HepG2 (cell line): ENCODE measurements around the gene ZBTB7C. TPM values are rescaled to one million over a fixed set of nuclear protein-coding genes. Genes with fewer than 3 reads are reported as not detected.

Experiments
- ATAC-seq: fragments of 200-7000 bp; cut with Tn5 transposase; 3 replicates; pipeline ENCODE4 v1.9.1; 2020; ENCODE audit warnings: mild to moderate bottlenecking, moderate library complexity
- BruUV-seq: library from RNA; stranded (reverse); fragments of 400-500 nt; replicated peaks from 2 replicates; lab custom pipeline; 2021; lab: Mats Ljungman, UMichigan
- CTCF ChIA-PET: fragments of 300-600 bp; formaldehyde crosslinking; extraction: SDS; loops from one replicate; lab custom pipeline; 2021; ENCODE audit warnings: low total read pairs, inconsistent platforms, low intra/inter-chr PET ratio; lab: Yijun Ruan, JAX
- POLR2A ChIA-PET: fragments of 350-600 bp; sonication (Branson Sonifier 250); formaldehyde crosslinking; loops from one replicate; lab custom pipeline; 2020; ENCODE audit warnings: antibody characterized with exemption, inconsistent platforms; lab: Yijun Ruan, JAX
- DNase-seq: peaks from one replicate; pipeline ENCODE4 v3.0.0-alpha.2; 2015; ENCODE audit warnings: low spot score
- FAIRE-seq: peaks from 3 replicates; lab custom pipeline; 2011; peaks lifted over from hg19 to GRCh38; lab: Jason Lieb, UNC
- H2AFZ ChIP-seq: one replicate; pipeline ENCODE4 v1.6.1; 2011; ENCODE audit warnings: low read length, inconsistent platforms
- H3K27ac ChIP-seq: fragments of 300-600 bp; 3 replicates; pipeline ENCODE4 v1.8.0; 2011; ENCODE audit warnings: mixed run types, mild to moderate bottlenecking, mixed read lengths, low read length, inconsistent platforms; ENCODE audit not compliant: insufficient read depth; ENCODE audit errors: extremely low read length
- H3K27me3 ChIP-seq, 2 experiments: fragments of 200-600 bp in 1 of 2; 2 replicates in 1 of 2; 3 replicates in 1 of 2; pipeline versions ENCODE4 v1.6.0 to v1.8.0; 2011; ENCODE audit warnings: low read length in 2 of 2, mild to moderate bottlenecking in 2 of 2, moderate library complexity in 2 of 2, inconsistent platforms in 1 of 2; ENCODE audit not compliant: insufficient read depth in 2 of 2, control insufficient read depth in 1 of 2
- H3K36me3 ChIP-seq, 2 experiments: fragments of 200-600 bp in 1 of 2; replicated peaks in 1 of 2; 2 replicates in 1 of 2; 3 replicates in 1 of 2; pipeline versions ENCODE4 v1.5.1 to v1.8.0; 2011; ENCODE audit warnings: low read length in 2 of 2, inconsistent platforms in 1 of 2; ENCODE audit not compliant: insufficient read depth in 2 of 2, control insufficient read depth in 1 of 2
- H3K4me1 ChIP-seq: 2 replicates; pipeline ENCODE4 v1.5.1; 2012; ENCODE audit warnings: low read length, inconsistent platforms; ENCODE audit not compliant: insufficient read depth
- H3K4me2 ChIP-seq: 2 replicates; pipeline ENCODE4 v1.6.0; 2011; ENCODE audit warnings: low read depth, low read length, inconsistent platforms
- H3K4me3 ChIP-seq, 3 experiments: fragments of 200-600 bp in 1 of 3; sonication (generic), shearing (Covaris generic) in 1 of 3; replicated peaks in 1 of 3; 2 replicates each; pipeline ENCODE4 v1.5.1; 2011 to 2016; ENCODE audit warnings: low read length in 3 of 3, inconsistent platforms in 2 of 3, low read depth in 2 of 3, mild to moderate bottlenecking in 2 of 3, control low read depth in 1 of 3, mixed read lengths in 1 of 3; ENCODE audit not compliant: insufficient read depth in 1 of 3
- H3K79me2 ChIP-seq: one replicate; pipeline ENCODE4 v1.6.1; 2011; ENCODE audit warnings: low read length, inconsistent platforms; ENCODE audit not compliant: insufficient read depth
- H3K9ac ChIP-seq: 2 replicates; pipeline ENCODE4 v1.6.0; 2011; ENCODE audit warnings: mild to moderate bottlenecking, low read depth, low read length, inconsistent platforms; ENCODE audit not compliant: insufficient read depth
- H3K9me3 ChIP-seq: 2 replicates; pipeline ENCODE4 v1.5.1; 2012; ENCODE audit warnings: mild to moderate bottlenecking, low read length
- H4K20me1 ChIP-seq: 2 replicates; pipeline ENCODE4 v1.6.0; 2011; ENCODE audit warnings: inconsistent platforms, mild to moderate bottlenecking, low read length, moderate library complexity; ENCODE audit not compliant: insufficient read depth
- ATF4 ChIP-seq, 2 experiments: fragments of 450-650 bp in 1 of 2; sonication (generic) in 1 of 2; formaldehyde crosslinking; IDR thresholded peaks; 2 replicates each; pipeline versions ENCODE4 v1.5.0 to v1.8.0; 2020 to 2022; ENCODE audit warnings: mild to moderate bottlenecking in 1 of 2, missing genetic modification reagents in 1 of 2
- ATF5 ChIP-seq: sonication (generic); formaldehyde crosslinking; IDR thresholded peaks from 2 replicates; pipeline ENCODE4 v1.4.0; 2020; ENCODE audit warnings: mild to moderate bottlenecking, low read depth, missing genetic modification reagents
- CBFB ChIP-seq: sonication (generic); formaldehyde crosslinking; IDR thresholded peaks from 2 replicates; pipeline ENCODE4 v1.4.0; 2020; ENCODE audit warnings: missing genetic modification reagents
- CCDC6 ChIP-seq: sonication (generic); formaldehyde crosslinking; IDR thresholded peaks from 2 replicates; pipeline ENCODE4 v1.8.1; 2022; ENCODE audit warnings: mild to moderate bottlenecking, missing genetic modification reagents, moderate library complexity
- LCORL ChIP-seq, 2 experiments: fragments of 450-650 bp in 1 of 2; sonication (generic) in 1 of 2; formaldehyde crosslinking in 1 of 2; IDR thresholded peaks; 2 replicates each; pipeline versions ENCODE4 v1.5.0 to v1.6.1; 2017 to 2020; ENCODE audit warnings: antibody characterized with exemption in 1 of 2, missing genetic modification reagents in 1 of 2
- RFXAP ChIP-seq: sonication (generic); formaldehyde crosslinking; IDR thresholded peaks from 2 replicates; pipeline ENCODE4 v1.4.0; 2020; ENCODE audit warnings: missing genetic modification reagents, borderline replicate concordance
- SMC3 ChIP-seq: IDR thresholded peaks from 2 replicates; pipeline ENCODE4 v1.6.1; 2011; ENCODE audit warnings: low read length, improper control_type of control experiment
- U2AF2 ChIP-seq: fragments of 200-400 bp; formaldehyde crosslinking; IDR thresholded peaks from 2 replicates; pipeline ENCODE4 v1.6.1; 2017; ENCODE audit warnings: low read depth, mild to moderate bottlenecking, low read length
- ZNF570 ChIP-seq: sonication (generic); formaldehyde crosslinking; IDR thresholded peaks from 2 replicates; pipeline ENCODE4 v1.4.0; 2020; ENCODE audit warnings: mild to moderate bottlenecking, missing genetic modification reagents, borderline replicate concordance
- ZNF577 ChIP-seq: sonication (generic); formaldehyde crosslinking; IDR thresholded peaks from 2 replicates; pipeline ENCODE4 v1.4.0; 2020; ENCODE audit warnings: mild to moderate bottlenecking, low read depth, missing genetic modification reagents, borderline replicate concordance
- ZNF607 ChIP-seq: sonication (generic); formaldehyde crosslinking; IDR thresholded peaks from 2 replicates; pipeline ENCODE4 v1.5.1; 2020; ENCODE audit warnings: missing genetic modification reagents, mild to moderate bottlenecking, borderline replicate concordance
- ZNF792 ChIP-seq: IDR thresholded peaks from 2 replicates; pipeline ENCODE4 v1.6.1; 2016
- WGBS: methylation state at CpG from one replicate; pipeline ENCODE4 v1.1.6; 2017; ENCODE audit warnings: low lambda C conversion rate; 5-methylcytosine and 5-hydroxymethylcytosine counted together
- in situ Hi-C: cut with HindIII; loops from 2 replicates; pipeline ENCODE4 v1.10.0; 2017; ENCODE audit warnings: low pct_unique_long_range_greater_than_20kb; ENCODE audit not compliant: extremely low pct_ligation_motif_present
- intact Hi-C: fragments of 100-400 bp; cut with micrococcal nuclease; formaldehyde crosslinking; loops from one replicate; pipeline ENCODE4 v1.10.0; 2022; ENCODE audit not compliant: unreplicated experiment
- polyA plus RNA-seq, 8 experiments: library from polyadenylated mRNA; depleted of rRNA in 3 of 8; stranded (reverse) in 7 of 8; unstranded in 1 of 8; fragments of >200 nt; fragmentation: Illumina TruSeq in 4 of 8; extraction: Trizol in 4 of 8; gene quantifications; 2 replicates each; pipeline versions ENCODE4 v1.2.1 to v1.2.3, GENCODE V29; 2011 to 2016; ENCODE audit warnings: low read depth in 4 of 8, missing spikeins in 1 of 8, mixed read lengths in 1 of 8; ENCODE audit not compliant: insufficient read depth in 1 of 8
- total RNA-seq, 5 experiments: library from RNA; depleted of rRNA; stranded (reverse); fragments of >200 nt; fragmentation: Illumina TruSeq; extraction: Trizol; gene quantifications; 2 replicates each; pipeline ENCODE4 v1.2.3, GENCODE V29; 2016; ENCODE audit warnings: low read depth in 1 of 5

The ZBTB7C gene
- total and polyA plus RNA-seq, 2 of the 13 experiments (the other 11 are each of a cell fraction or from before 2014, with no cell fraction given): 0.01 to 0.04 TPM

- in situ Hi-C loops: no loop called here
- DNase-seq (no peak), FAIRE-seq (no peak), ATAC-seq (no peak)
- no peaks in the 10 kb centered on the region for H3K4me1 ChIP-seq
- no peak overlapping the region for H3K4me2 ChIP-seq
- TF ChIP-seq ZNF577 (no peak), ZNF792 (CRISPR knock-in tag) (no peak), LCORL (IDR thresholded peaks at IDR 0.05) (no peak), LCORL (CRISPR knock-in tag; IDR thresholded peaks at IDR 0.05) (no peak), CCDC6 (no peak), ATF4 (CRISPR knock-in tag; IDR thresholded peaks at IDR 0.05) (no peak), CBFB (CRISPR knock-in tag) (no peak), SMC3 (no peak), ZNF607 (no peak), ATF5 (CRISPR knock-in tag) (no peak), RFXAP (CRISPR knock-in tag) (no peak), ZNF570 (CRISPR knock-in tag) (no peak), U2AF2 (no peak)
- no peak overlapping the region for H3K9ac ChIP-seq
- H4K20me1 ChIP-seq: no peaks in the 10 kb centered on the region
- no peaks in the 10 kb centered on the region for H3K36me3 ChIP-seq
- intact Hi-C loops: no loop called here
- ChIA-PET POLR2A (no interaction called here), CTCF (no interaction called here)
- 46% methylated on average over 13 of the region's 18 CpGs for WGBS
- no peak overlapping the region for H3K4me3 ChIP-seq
- H3K79me2 ChIP-seq: no peaks in the 10 kb centered on the region
- no peaks in the 10 kb centered on the region for H3K9me3 ChIP-seq
- no peak overlapping the region for H3K27ac ChIP-seq
- BruUV-seq: no TSS peak
- no peak overlapping the region for H2AFZ ChIP-seq
- peaks cover 4 to 32% of the 10 kb centered on the region in 2 experiments; a peak in 3 of 5 replicates for H3K27me3 ChIP-seq
These were observed 336.6 kb downstream of the ZBTB7C start for GRCh38 chr18:48072428-48073204.
